ENCODE measurements around the gene TNRC6A.
"Not testable (repeated sequence)": the region's sequence is repeated elsewhere in the genome, so short reads cannot be mapped to it uniquely, and the experiment has no call there.

The TNRC6A gene

GRCh38 chr16:24729243-24729950 lies at the start of gene TNRC6A:
TNRC6A (plus strand) TSS chr16:24729651; CDS start chr16:24729842, 191 bp downstream.
- no peak for FAIRE-seq

GRCh38 chr16:24681793-24682192 lies 47.7 kb upstream of the TNRC6A start:
- FAIRE-seq, result no peak

GRCh38 chr16:24683250-24683649 lies 46.2 kb upstream of the TNRC6A start:
- FAIRE-seq, result no peak

GRCh38 chr16:24683847-24684493 lies 45.5 kb upstream of the TNRC6A start:
- FAIRE-seq, result no peak

GRCh38 chr16:24685539-24686432 lies 43.7 kb upstream of the TNRC6A start:
- no peak for FAIRE-seq

- FAIRE-seq, result no peak
These were observed 42.8 kb upstream of the TNRC6A start for GRCh38 chr16:24686678-24687077.

- FAIRE-seq, result no peak
These were observed 41.1 kb upstream of the TNRC6A start for GRCh38 chr16:24688359-24688758.

- peak; percentile 36 for FAIRE-seq
These were observed 40.3 kb upstream of the TNRC6A start for GRCh38 chr16:24689128-24689527.

GRCh38 chr16:24692854-24693253 lies 36.6 kb upstream of the TNRC6A start:
- FAIRE-seq, result no peak

GRCh38 chr16:24694931-24695330 lies 34.5 kb upstream of the TNRC6A start:
- FAIRE-seq, result no peak

GRCh38 chr16:24696699-24697098 lies 32.8 kb upstream of the TNRC6A start:
- no peak for FAIRE-seq

GRCh38 chr16:24698308-24698707 lies 31.1 kb upstream of the TNRC6A start:
- FAIRE-seq, result no peak

- FAIRE-seq, result no peak
These were observed 30.2 kb upstream of the TNRC6A start for GRCh38 chr16:24699151-24699723.

GRCh38 chr16:24700549-24701392 lies 28.7 kb upstream of the TNRC6A start:
- FAIRE-seq, result peak; percentile 99

- FAIRE-seq, result peak; percentile 23
These were observed 27.9 kb upstream of the TNRC6A start for GRCh38 chr16:24701521-24701951.

GRCh38 chr16:24707760-24708159 lies 21.7 kb upstream of the TNRC6A start:
- not testable (repeated sequence) for FAIRE-seq

GRCh38 chr16:24713379-24713778 lies 16.1 kb upstream of the TNRC6A start:
- FAIRE-seq, result peak; percentile 80

- no peak for FAIRE-seq
These were observed 12.0 kb upstream of the TNRC6A start for GRCh38 chr16:24717411-24717810.

GRCh38 chr16:24718967-24719521 lies 10.4 kb upstream of the TNRC6A start:
- no peak for FAIRE-seq

- FAIRE-seq, result no peak
These were observed 7.6 kb upstream of the TNRC6A start for GRCh38 chr16:24721830-24722238.

GRCh38 chr16:24723663-24724062 lies 5.8 kb upstream of the TNRC6A start:
- no peak for FAIRE-seq

- no peak for FAIRE-seq
These were observed 1.4 kb upstream of the TNRC6A start for GRCh38 chr16:24728011-24728410.

Data from G401.6 (cell line).